HepG2 (cell line): Measurements from ENCODE around the gene SS18L1. TPM values are rescaled to one million over a fixed set of nuclear protein-coding genes. Genes with fewer than 3 reads are reported as not detected.

Experiments
- ATF2 ChIP-seq: sonication (generic); formaldehyde crosslinking; IDR thresholded peaks from 2 replicates; pipeline ENCODE4 v1.4.0; 2020; ENCODE audit warnings: missing genetic modification reagents
- HNF1B ChIP-seq: sonication (generic); formaldehyde crosslinking; IDR thresholded peaks from 2 replicates; pipeline ENCODE4 v1.5.1; 2020; ENCODE audit warnings: mild to moderate bottlenecking, moderate library complexity, missing genetic modification reagents
- POLR2AphosphoS2 ChIP-seq: IDR thresholded peaks from 2 replicates; pipeline ENCODE4 v1.6.1; 2011; ENCODE audit warnings: low read depth, low read length, improper control_type of control experiment
- RFX5 ChIP-seq: IDR thresholded peaks from 2 replicates; pipeline ENCODE4 v1.6.1; 2011; ENCODE audit warnings: low read depth, low read length, improper control_type of control experiment
- TOE1 ChIP-seq: sonication (generic); formaldehyde crosslinking; IDR thresholded peaks from 2 replicates; pipeline ENCODE4 v1.4.0; 2020; ENCODE audit warnings: mild to moderate bottlenecking, missing genetic modification reagents
- TRIM22 ChIP-seq: fragments of 450-650 bp; IDR thresholded peaks from 2 replicates; pipeline ENCODE4 v1.6.1; 2017
- ZNF138 ChIP-seq: sonication (generic); formaldehyde crosslinking; IDR thresholded peaks from 2 replicates; pipeline ENCODE4 v1.5.0; 2020; ENCODE audit warnings: mild to moderate bottlenecking, low read depth, missing genetic modification reagents
- ZNF251 ChIP-seq: sonication (generic); formaldehyde crosslinking; IDR thresholded peaks from 2 replicates; pipeline ENCODE4 v1.9.0; 2021; ENCODE audit warnings: mild to moderate bottlenecking, missing genetic modification reagents
- ZNF280D ChIP-seq: sonication (generic); formaldehyde crosslinking; IDR thresholded peaks from 2 replicates; pipeline ENCODE4 v1.5.1; 2020; ENCODE audit warnings: mild to moderate bottlenecking, missing genetic modification reagents
- ZNF3 ChIP-seq: IDR thresholded peaks from 2 replicates; pipeline ENCODE4 v1.7.0; 2017; ENCODE audit warnings: inconsistent platforms
- ZNF556 ChIP-seq: sonication (generic); formaldehyde crosslinking; IDR thresholded peaks from 2 replicates; pipeline ENCODE4 v1.4.0; 2020; ENCODE audit warnings: mild to moderate bottlenecking, missing genetic modification reagents, borderline replicate concordance
- ZNF710 ChIP-seq: sonication (generic); formaldehyde crosslinking; IDR thresholded peaks from 2 replicates; pipeline ENCODE4 v1.5.0; 2020; ENCODE audit warnings: mild to moderate bottlenecking, missing genetic modification reagents, borderline replicate concordance
- ZSCAN12 ChIP-seq: sonication (generic); formaldehyde crosslinking; IDR thresholded peaks from 2 replicates; pipeline ENCODE4 v1.9.0; 2021; ENCODE audit warnings: mild to moderate bottlenecking, missing genetic modification reagents
- ZSCAN30 ChIP-seq: sonication (generic); formaldehyde crosslinking; IDR thresholded peaks from 2 replicates; pipeline ENCODE4 v1.5.0; 2020; ENCODE audit warnings: mild to moderate bottlenecking, missing genetic modification reagents
- ZXDC ChIP-seq: sonication (generic); formaldehyde crosslinking; IDR thresholded peaks from 2 replicates; pipeline ENCODE4 v1.5.0; 2020; ENCODE audit warnings: mild to moderate bottlenecking, missing genetic modification reagents
- polyA plus RNA-seq, 8 experiments: library from polyadenylated mRNA; depleted of rRNA in 3 of 8; stranded (reverse) in 7 of 8; unstranded in 1 of 8; fragments of >200 nt; fragmentation: Illumina TruSeq in 4 of 8; extraction: Trizol in 4 of 8; gene quantifications; 2 replicates each; pipeline versions ENCODE4 v1.2.1 to v1.2.3, GENCODE V29; 2011 to 2016; ENCODE audit warnings: low read depth in 4 of 8, missing spikeins in 1 of 8, mixed read lengths in 1 of 8; ENCODE audit not compliant: insufficient read depth in 1 of 8
- total RNA-seq, 5 experiments: library from RNA; depleted of rRNA; stranded (reverse); fragments of >200 nt; fragmentation: Illumina TruSeq; extraction: Trizol; gene quantifications; 2 replicates each; pipeline ENCODE4 v1.2.3, GENCODE V29; 2016; ENCODE audit warnings: low read depth in 1 of 5

SS18L1 gene
- total and polyA plus RNA-seq, 2 of the 13 experiments (the other 11 are each of a cell fraction or from before 2014, with no cell fraction given) = 17.8 to 27.6 TPM

- TF ChIP-seq HNF1B (CRISPR knock-in tag) (no peak; the same call in 1 of the 2 replicates), ZNF138 (CRISPR knock-in tag) (no peak), ATF2 (CRISPR knock-in tag) (peak; percentile 56; the same call in 1 of the 2 replicates), ZNF280D (CRISPR knock-in tag) (no peak), ZNF3 (CRISPR knock-in tag) (no peak), TOE1 (CRISPR knock-in tag) (0 out of 2 replicates have a peak, but pooled peaks have one; percentile 30), RFX5 (peak; percentile 48; the same call in 1 of the 2 replicates), TRIM22 (no peak), ZXDC (CRISPR knock-in tag) (0 out of 2 replicates have a peak, but pooled peaks have one; percentile 35), ZNF710 (CRISPR knock-in tag) (peak; percentile 20; the same call in 1 of the 2 replicates), ZNF251 (CRISPR knock-in tag) (no peak), ZNF556 (CRISPR knock-in tag) (no peak; the same call in 1 of the 2 replicates), POLR2AphosphoS2 (no peak), ZSCAN12 (CRISPR knock-in tag) (no peak), ZSCAN30 (no peak)
Measured at GRCh38 chr20:62121776-62122653, 21.6 kb upstream of the SS18L1 start, which contains the start of gene LSM14B (continued).
